GM18951 (cell line): ENCODE measurements around the gene SPACA4.

Experiments used
- POLR2A ChIP-seq: IDR thresholded peaks from 4 replicates; pipeline ENCODE4 v1.6.1; 2011; ENCODE audit warnings: mild to moderate bottlenecking; ENCODE audit not compliant: insufficient read length, insufficient read depth; ENCODE audit errors: extremely low read depth
- in situ Hi-C: fragments of 300-500 bp; cut with MboI; formaldehyde crosslinking; loops from one replicate; pipeline ENCODE4 v1.12.0; 2022; ENCODE audit warnings: low sequenced_read_pairs, mixed read lengths, inconsistent platforms; ENCODE audit not compliant: unreplicated experiment

Gene SPACA4

GRCh38 chr19:48636859-48637448 lies 30.4 kb downstream of the SPACA4 start, which contains the start of gene DBP:
TSS of gene DBP (minus strand) at chr19:48637379. CDS start at chr19:48636994, 385 bp downstream.
- no peak for TF ChIP-seq POLR2A
- in situ Hi-C loops: no loop called here

- in situ Hi-C loops: no loop called here
- no peak for TF ChIP-seq POLR2A
These were observed 31.0 kb downstream of the SPACA4 start for GRCh38 chr19:48637449-48637947.

- in situ Hi-C loops: no loop called here
These were observed 31.6 kb downstream of the SPACA4 start for GRCh38 chr19:48637948-48638830.

DNA sequence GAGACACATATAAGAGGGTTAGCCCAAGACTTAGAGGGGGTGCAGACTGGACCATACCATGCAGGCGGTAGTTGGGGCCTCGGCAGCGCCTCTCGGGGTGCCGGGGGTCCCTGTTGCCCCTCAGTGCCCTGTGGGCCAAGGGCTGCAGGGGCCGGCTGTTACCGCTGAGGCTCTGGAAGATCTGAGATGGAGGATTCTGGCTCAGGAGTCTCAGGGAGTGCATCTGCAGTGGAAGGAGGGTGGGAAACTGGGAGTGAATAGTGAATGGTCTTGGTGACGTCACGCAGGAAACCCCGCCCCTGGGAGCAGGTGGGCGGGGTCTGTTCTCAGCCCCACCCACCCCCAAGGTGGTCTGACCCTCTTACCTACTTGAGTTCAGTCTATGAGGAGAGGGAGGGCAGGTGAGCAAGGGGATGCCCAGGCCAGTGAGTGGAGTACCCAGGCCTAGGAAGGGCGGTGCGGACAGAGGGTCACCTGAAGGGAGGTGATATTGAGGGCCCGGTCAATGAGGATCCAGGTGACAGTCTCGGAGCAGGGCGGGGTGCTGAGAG lies 32.4 kb downstream of the SPACA4 start:
- TF ChIP-seq POLR2A: no peak
- in situ Hi-C loops: no loop called here

More at GRCh38 chr19:48637948-48638830, 31.6 kb downstream of the SPACA4 start:
- peak; percentile 39 for TF ChIP-seq POLR2A

GRCh38 chr19:48639483-48640375 lies 33.2 kb downstream of the SPACA4 start:
- in situ Hi-C loops: no loop called here
- TF ChIP-seq POLR2A: no peak

GRCh38 chr19:48641850-48642249 lies 35.3 kb downstream of the SPACA4 start:
- no peak for TF ChIP-seq POLR2A
- in situ Hi-C loops: no loop called here

- in situ Hi-C loops: no loop called here
- TF ChIP-seq POLR2A: no peak
These were observed 36.3 kb downstream of the SPACA4 start for GRCh38 chr19:48642862-48643261.

DNA sequence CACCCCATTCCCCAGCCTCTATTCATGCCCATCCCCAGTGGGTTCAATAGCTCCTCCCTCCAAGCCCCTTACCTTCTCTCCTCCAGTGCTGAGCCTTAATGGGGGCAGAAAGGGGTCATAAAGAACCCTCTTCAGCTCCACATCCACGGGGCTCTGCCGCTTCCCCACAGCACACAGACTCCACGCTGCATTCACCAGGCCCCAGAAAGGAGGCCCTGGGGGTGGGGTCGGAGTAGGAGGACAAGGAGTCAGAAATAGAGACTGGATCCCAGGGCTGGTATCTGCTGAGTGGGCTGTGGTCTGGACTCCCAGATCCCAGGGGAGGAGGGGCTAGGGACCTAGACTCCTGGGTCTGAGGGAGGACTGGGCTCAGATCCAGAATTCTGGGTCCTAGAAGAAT lies 37.8 kb downstream of the SPACA4 start:
- in situ Hi-C loops: no loop called here

GRCh38 chr19:48644839-48645619 lies 38.5 kb downstream of the SPACA4 start:
- in situ Hi-C loops: no loop called here
- no peak for TF ChIP-seq POLR2A

More for the DNA sequence above, 37.8 kb downstream of the SPACA4 start:
- TF ChIP-seq POLR2A: no peak

DNA sequence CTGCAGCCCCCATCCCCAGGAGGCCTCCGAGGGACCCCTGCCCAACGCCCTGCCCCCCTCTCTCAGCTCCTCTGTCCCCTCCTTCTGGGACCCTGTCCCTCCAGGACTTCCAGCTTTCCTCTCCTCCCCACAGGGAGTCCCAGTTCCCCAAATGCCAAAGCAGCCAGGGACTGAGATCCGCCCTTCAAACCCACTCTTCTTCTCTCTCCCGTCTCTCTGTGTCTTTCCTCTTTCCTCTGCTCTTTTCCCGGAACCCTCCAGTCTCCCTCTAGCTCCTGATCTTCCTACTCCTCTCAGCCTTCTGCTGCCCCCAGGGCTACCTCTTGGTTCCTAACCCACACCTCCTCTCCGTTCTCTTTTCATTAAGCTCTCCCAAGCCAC lies 39.1 kb downstream of the SPACA4 start:
- no peak for TF ChIP-seq POLR2A
- in situ Hi-C loops: no loop called here

DNA sequence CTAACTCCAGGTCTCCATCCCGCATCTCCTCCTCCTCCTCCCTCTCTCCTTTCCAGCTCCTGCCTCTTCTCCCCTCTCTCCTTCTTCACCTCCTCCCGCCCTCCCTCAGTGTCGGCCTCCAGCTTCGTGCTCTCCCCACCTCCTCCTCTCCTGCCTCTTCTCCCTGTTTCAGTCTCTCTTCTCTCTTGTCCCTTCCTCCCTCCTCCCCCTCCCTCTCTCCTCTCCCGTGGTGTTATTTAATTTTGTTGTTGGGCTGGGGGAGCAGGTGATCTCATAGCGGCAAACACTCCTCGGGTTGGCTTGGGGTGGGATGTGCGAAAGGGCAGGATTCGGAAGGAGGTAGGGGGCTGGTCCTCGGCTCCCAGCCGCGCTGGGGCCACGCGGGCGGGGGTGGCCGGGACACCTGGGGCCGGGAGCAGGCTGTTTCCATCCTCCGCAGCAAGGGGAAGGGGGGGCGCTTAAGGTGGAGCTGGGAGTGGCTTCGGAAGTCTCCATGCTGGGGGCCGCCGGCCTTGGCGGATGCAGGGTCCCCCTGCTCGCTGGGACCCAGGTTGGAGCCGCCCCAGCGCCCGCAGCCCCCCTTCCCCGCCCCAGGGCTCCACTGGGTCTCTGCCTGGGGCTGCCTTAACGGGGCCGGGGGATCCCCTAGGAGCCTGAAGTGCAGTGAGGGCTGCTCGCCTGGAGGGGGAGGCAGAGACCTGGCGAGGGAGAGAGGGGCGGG lies 39.6 kb downstream of the SPACA4 start, which contains the start of gene CA11:
Gene CA11, minus strand, starts transcription at position 187 of the 721 bp plus-strand sequence. CDS start 555 bp downstream, outside the sequence.
- in situ Hi-C loops: no loop called here

DNA sequence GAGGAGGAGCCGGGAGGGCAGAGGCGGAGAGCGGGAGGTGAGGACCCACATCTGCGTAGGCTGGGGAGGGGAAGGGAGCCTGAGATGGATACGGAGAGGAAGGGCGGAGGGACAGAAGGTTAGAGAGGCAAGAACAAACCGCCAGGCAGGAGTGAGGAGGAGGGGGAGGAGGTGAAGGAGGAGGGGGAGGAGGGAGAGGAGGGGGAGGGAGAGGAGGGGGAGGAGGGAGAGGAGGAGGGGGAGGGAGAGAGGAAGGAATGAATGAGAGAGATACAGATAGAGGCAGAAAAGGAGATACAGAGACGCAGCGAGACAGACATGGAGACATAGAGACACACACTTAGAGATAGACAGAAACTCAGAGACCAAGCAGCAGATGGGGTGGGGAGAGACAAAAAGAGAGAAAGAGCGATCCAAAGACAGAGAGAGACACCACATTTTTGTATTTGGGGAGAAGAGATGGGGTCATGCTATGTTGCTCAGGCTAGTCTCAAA lies 40.2 kb downstream of the SPACA4 start:
- in situ Hi-C loops: no loop called here

More for the DNA sequence above, 39.6 kb downstream of the SPACA4 start, which contains the start of gene CA11:
- peak; percentile 40 for TF ChIP-seq POLR2A

More for the DNA sequence above, 40.2 kb downstream of the SPACA4 start:
- TF ChIP-seq POLR2A: no peak
